ENCODE data around the gene AOAH.

- TF ChIP-seq HDAC2 (IDR thresholded peaks at IDR 0.05) (no peak), EP300 (IDR thresholded peaks at IDR 0.05; ENCODE audit: low read length) (no peak), FOXA3 (CRISPR knock-in tag; conservative IDR thresholded peaks at IDR 0.05 in 1 of 2, IDR thresholded peaks at IDR 0.05 in 1 of 2) (no peak), PATZ1 (CRISPR knock-in tag; IDR thresholded peaks at IDR 0.05; ENCODE audit: borderline replicate concordance) (no peak), POLR2A (conservative IDR thresholded peaks at IDR 0.05) (no peak), ARHGAP35 (IDR thresholded peaks at IDR 0.05; ENCODE audit: partially characterized antibody) (no peak), ARID1B (IDR thresholded peaks at IDR 0.05) (no peak), ZNF609 (CRISPR knock-in tag; IDR thresholded peaks at IDR 0.05; ENCODE audit: borderline replicate concordance) (no peak), GATA2 (CRISPR knock-in tag; IDR thresholded peaks at IDR 0.05) (no peak), GABPA (tag; conservative IDR thresholded peaks at IDR 0.05; ENCODE audit: low read depth) (no peak), KDM1A (IDR thresholded peaks at IDR 0.05) (no peak)
- TF ChIP-seq, protein P1, sequence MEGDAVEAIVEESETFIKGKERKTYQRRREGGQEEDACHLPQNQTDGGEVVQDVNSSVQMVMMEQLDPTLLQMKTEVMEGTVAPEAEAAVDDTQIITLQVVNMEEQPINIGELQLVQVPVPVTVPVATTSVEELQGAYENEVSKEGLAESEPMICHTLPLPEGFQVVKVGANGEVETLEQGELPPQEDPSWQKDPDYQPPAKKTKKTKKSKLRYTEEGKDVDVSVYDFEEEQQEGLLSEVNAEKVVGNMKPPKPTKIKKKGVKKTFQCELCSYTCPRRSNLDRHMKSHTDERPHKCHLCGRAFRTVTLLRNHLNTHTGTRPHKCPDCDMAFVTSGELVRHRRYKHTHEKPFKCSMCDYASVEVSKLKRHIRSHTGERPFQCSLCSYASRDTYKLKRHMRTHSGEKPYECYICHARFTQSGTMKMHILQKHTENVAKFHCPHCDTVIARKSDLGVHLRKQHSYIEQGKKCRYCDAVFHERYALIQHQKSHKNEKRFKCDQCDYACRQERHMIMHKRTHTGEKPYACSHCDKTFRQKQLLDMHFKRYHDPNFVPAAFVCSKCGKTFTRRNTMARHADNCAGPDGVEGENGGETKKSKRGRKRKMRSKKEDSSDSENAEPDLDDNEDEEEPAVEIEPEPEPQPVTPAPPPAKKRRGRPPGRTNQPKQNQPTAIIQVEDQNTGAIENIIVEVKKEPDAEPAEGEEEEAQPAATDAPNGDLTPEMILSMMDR (IDR thresholded peaks at IDR 0.05 in 2 of 3, conservative IDR thresholded peaks at IDR 0.05 in 1 of 3; ENCODE audit: insufficient read depth in 2 of 3, low read depth in 1 of 3, low read length in 3 of 3) = no peak
- TF ChIP-seq, protein P2, sequence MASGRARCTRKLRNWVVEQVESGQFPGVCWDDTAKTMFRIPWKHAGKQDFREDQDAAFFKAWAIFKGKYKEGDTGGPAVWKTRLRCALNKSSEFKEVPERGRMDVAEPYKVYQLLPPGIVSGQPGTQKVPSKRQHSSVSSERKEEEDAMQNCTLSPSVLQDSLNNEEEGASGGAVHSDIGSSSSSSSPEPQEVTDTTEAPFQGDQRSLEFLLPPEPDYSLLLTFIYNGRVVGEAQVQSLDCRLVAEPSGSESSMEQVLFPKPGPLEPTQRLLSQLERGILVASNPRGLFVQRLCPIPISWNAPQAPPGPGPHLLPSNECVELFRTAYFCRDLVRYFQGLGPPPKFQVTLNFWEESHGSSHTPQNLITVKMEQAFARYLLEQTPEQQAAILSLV (tag; IDR thresholded peaks at IDR 0.05) = no peak
- TF ChIP-seq, protein P3, sequence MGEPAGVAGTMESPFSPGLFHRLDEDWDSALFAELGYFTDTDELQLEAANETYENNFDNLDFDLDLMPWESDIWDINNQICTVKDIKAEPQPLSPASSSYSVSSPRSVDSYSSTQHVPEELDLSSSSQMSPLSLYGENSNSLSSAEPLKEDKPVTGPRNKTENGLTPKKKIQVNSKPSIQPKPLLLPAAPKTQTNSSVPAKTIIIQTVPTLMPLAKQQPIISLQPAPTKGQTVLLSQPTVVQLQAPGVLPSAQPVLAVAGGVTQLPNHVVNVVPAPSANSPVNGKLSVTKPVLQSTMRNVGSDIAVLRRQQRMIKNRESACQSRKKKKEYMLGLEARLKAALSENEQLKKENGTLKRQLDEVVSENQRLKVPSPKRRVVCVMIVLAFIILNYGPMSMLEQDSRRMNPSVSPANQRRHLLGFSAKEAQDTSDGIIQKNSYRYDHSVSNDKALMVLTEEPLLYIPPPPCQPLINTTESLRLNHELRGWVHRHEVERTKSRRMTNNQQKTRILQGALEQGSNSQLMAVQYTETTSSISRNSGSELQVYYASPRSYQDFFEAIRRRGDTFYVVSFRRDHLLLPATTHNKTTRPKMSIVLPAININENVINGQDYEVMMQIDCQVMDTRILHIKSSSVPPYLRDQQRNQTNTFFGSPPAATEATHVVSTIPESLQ (CRISPR knock-in tag; IDR thresholded peaks at IDR 0.05) = no peak
These were observed 193.8 kb downstream of the AOAH start for GRCh38 chr7:36530456-36530855.
